Measurements from ENCODE around the gene DPH2.
A peak's percentile ranks its signal among the peaks of the same experiment; 100 is the strongest.

Gene DPH2

DNA sequence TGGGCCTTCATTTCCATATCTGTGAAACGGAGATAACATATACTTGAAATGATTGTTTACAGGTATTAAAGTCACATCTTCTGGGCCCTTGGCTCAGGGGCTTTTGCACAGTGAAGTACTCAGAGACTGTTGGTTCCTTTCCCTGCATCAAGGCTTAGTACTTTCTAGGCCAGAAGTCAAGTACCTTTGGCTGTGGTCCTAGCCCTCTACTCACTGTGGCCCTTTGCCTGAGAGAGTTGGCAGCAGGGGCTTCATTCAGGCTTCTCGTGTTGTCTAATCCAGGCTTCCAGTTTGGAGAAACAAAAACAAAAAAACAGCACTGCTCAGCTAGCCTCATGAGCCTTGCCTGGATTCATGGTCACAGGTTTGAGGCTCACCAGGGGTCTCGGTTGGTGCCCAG is 8.1 kb upstream of the DPH2 start:
- DNase-seq, result no peak
- in situ Hi-C loops (cut with MboI; ENCODE audit: low pct_unique_long_range_greater_than_20kb, low sequenced_read_pairs), result no loop called here

DNA sequence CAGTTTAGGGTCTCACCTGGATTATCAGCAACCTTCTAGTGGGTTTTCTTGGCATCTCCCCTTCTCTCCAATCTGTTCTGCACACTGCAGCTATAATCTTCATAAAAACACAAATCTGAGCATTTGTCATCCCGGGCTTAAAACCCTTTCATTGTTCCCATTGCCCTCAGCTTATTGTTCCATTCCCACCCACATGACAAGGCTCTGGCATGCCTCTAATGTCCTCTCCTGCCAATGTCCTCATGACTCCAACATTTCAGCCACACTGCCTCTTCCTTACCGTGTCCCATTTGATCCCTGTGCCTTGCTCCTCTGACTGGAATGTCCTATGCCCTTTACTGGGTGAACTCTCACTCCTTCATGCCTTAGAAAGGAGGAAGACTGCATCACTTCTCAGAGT is 7.5 kb upstream of the DPH2 start:
- in situ Hi-C loops (cut with MboI; ENCODE audit: low pct_unique_long_range_greater_than_20kb, low sequenced_read_pairs), result no loop called here
- no peak for DNase-seq

GRCh38 chr1:43963006-43963405 is 6.8 kb upstream of the DPH2 start:
- in situ Hi-C loops (cut with MboI; ENCODE audit: low pct_unique_long_range_greater_than_20kb, low sequenced_read_pairs), result no loop called here
- no peak for DNase-seq

- in situ Hi-C loops (cut with MboI; ENCODE audit: low pct_unique_long_range_greater_than_20kb, low sequenced_read_pairs), result no loop called here
- no peak for DNase-seq
Observed at GRCh38 chr1:43963890-43964289, 5.9 kb upstream of the DPH2 start.

DNA sequence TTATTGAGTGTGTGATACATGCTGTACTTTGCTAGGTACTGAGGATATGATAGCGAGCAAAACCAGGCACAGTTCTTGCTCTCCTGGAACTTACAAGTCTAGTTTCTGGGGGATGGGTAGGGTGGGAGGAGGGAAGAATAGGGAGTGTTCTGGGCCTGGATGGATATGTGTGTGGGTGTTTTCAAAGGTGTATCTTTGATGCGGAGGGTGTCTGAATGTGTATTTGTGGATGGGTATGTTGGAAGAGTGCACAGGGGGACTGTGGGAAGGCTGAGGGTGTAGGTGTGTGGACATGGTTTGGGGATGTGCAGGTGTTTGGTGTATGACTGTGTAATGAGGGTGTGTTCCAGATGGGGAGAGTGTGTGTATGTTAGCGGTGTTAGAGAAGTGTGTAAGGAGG is 4.5 kb upstream of the DPH2 start:
- no peak for DNase-seq
- in situ Hi-C loops (cut with MboI; ENCODE audit: low pct_unique_long_range_greater_than_20kb, low sequenced_read_pairs), result no loop called here

DNA sequence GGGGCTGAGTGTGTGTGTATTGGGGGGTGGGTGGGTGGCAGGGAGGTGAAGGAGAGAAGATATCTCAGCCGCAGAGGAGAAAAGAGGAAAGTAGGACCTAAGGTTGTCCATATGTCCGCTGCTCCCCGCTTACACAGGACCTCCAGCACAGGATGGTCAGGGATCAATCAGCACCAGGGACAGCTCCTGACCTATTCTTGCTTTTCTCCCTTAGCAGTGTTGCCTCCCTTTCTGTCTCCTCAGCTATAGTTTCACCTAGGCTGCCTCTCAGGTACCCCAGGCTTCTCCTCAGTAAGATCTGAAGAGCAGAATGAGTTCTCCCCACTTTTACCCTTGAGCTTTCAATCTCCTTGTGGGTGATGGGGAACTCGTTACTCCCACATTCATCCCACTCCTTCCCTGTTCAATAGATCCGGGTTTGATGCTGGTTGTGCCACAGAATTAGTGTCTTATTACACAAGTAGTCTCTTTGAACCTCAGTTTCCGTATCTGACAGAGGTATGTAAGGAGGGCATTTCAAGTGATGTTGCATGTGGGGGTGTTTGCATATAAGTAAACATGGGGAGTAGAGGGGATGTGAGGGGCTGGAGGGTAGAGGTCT is 1.4 kb upstream of the DPH2 start:
- DNase-seq, result no peak
- in situ Hi-C loops (cut with MboI; ENCODE audit: low pct_unique_long_range_greater_than_20kb, low sequenced_read_pairs), result no loop called here

GRCh38 chr1:43969416-43969745 is 429 bp upstream of the DPH2 start:
- in situ Hi-C loops (cut with MboI; ENCODE audit: low pct_unique_long_range_greater_than_20kb, low sequenced_read_pairs), result no loop called here
- DNase-seq, result no peak

DNA sequence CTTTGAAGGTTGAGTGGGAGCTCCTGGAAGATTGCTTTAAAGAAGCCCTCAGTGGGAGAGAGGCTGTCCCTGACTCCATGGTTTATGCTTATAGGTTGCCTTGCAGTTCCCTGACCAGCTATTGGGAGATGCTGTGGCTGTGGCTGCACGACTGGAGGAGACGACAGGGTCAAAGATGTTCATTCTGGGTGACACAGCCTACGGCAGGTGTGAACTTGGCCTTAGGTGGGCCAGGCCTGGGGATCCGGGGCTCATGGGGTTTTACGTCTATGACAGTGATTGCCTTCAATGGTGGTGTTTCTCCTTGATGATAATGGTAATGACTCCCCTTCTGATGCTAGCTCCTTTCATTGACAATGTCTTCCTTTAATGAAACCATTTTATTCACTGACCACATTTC is 692 bp downstream of the DPH2 start:
- in situ Hi-C loops (cut with MboI; ENCODE audit: low pct_unique_long_range_greater_than_20kb, low sequenced_read_pairs), result no loop called here

DNA sequence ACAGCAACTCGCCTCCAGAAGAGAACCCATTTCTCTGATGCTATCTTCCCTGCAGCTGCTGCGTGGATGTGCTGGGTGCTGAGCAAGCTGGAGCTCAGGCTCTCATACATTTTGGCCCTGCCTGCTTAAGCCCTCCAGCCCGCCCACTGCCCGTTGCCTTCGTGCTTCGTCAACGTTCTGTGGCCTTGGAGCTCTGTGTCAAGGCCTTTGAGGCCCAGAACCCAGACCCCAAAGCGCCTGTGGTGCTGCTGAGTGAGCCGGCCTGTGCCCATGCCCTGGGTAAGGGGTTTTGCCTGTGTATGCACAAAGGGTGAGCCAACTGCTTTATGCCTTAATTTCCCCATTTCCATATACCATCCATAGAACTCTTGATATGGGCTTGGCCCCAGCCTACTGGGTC is 1.1 kb downstream of the DPH2 start:
- DNase-seq, result no peak
- in situ Hi-C loops (cut with MboI; ENCODE audit: low pct_unique_long_range_greater_than_20kb, low sequenced_read_pairs), result no loop called here

More for the DNA sequence above, 692 bp downstream of the DPH2 start:
- no peak for DNase-seq

- in situ Hi-C loops (cut with MboI; ENCODE audit: low pct_unique_long_range_greater_than_20kb, low sequenced_read_pairs), result no loop called here
- DNase-seq, result no peak
Observed at GRCh38 chr1:43971336-43971980, 1.6 kb downstream of the DPH2 start.

GRCh38 chr1:43973981-43974442 is 4.2 kb downstream of the DPH2 start:
- no peak for DNase-seq
- in situ Hi-C loops (cut with MboI; ENCODE audit: low pct_unique_long_range_greater_than_20kb, low sequenced_read_pairs), result no loop called here

GRCh38 chr1:43974443-43975248 is 4.8 kb downstream of the DPH2 start, which contains the start of gene ATP6V0B:
Gene ATP6V0B (plus strand): TSS chr1:43974960. CDS start chr1:43975041, 81 bp downstream.
- in situ Hi-C loops (cut with MboI; ENCODE audit: low pct_unique_long_range_greater_than_20kb, low sequenced_read_pairs), result no loop called here
- peak; percentile 93 for DNase-seq

DNA sequence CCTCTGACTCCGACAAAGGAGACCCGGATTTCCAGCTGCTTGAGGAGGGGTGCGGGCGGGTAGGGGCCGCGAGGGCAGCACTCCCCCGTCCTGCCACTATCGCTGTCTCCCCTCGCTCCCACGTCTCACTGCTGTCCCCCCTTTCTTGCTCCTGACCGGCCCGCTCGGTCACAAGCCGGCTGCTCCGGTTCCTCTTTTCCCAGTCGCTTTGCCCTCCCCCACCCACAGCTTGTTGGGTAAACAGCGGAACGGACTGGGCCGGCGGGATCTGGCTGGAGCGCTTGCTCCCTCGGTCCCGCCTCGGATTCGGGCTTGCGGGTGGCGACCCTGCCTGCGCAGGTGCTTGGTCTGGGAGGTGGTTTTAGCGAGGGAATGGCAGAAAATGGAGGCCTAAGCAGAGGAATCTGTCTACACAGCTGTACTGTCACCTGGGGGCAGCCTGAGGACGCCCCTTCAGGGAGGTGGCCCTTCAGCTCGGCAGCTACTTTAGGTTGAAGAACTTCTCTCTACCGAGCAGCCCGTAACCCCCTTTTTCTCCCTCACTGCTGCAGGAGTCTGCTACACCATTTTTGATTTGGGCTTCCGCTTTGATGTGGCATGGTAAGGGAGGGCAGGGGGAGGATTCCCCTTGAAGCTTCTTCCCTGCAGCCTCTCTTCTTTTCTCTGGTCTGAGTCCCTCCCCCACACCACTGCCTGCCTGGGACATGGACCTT is 5.6 kb downstream of the DPH2 start:
- peak; percentile 77 for DNase-seq
- in situ Hi-C loops (cut with MboI; ENCODE audit: low pct_unique_long_range_greater_than_20kb, low sequenced_read_pairs), result no loop called here

- in situ Hi-C loops (cut with MboI; ENCODE audit: low pct_unique_long_range_greater_than_20kb, low sequenced_read_pairs), result no loop called here
- peak; percentile 21 for DNase-seq
Observed at GRCh38 chr1:43976045-43976444, 6.2 kb downstream of the DPH2 start.

GRCh38 chr1:43976890-43977289 is 7.1 kb downstream of the DPH2 start:
- no peak for DNase-seq
- in situ Hi-C loops (cut with MboI; ENCODE audit: low pct_unique_long_range_greater_than_20kb, low sequenced_read_pairs), result no loop called here

DNA sequence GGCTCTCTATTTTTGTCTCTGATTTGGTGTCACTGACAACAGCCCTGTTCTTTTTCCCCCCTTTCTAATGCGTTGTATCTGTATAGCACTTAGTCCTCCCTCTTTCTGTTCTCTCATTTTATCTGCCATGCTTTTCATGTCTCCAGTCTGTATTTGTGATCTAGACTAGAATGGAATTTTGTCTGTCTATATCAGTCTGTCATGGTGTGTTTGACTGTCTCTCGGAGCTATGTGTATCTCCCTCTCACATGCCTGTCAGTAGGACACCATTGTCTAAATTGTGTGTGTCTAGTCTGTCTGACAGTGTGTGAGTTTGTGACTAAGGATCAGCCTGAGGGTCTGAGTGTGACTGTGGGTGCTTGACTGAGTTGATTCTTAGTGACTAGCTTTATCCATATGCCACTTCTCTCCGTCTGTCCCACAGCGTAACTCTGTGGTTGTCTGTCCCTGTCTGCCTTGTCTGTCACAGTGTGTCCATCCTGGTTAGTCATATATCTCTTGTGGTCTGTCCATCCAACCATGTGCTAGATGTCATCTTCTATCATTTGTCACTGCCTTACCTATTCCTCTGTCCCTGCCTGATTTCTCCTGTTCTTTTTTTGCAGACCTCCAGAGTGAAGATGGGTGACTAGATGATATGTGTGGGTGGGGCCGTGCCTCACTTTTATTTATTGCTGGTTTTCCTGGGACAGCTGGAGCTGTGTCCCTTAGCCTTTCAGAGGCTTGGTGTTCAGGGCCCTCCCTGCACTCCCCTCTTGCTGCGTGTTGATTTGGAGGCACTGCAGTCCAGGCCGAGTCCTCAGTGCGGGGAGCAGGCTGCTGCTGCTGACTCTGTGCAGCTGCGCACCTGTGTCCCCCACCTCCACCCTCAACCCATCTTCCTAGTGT is 7.8 kb downstream of the DPH2 start:
- no peak for DNase-seq
- in situ Hi-C loops (cut with MboI; ENCODE audit: low pct_unique_long_range_greater_than_20kb, low sequenced_read_pairs), result no loop called here

GRCh38 chr1:43978264-43978550 is 8.4 kb downstream of the DPH2 start:
- in situ Hi-C loops (cut with MboI; ENCODE audit: low pct_unique_long_range_greater_than_20kb, low sequenced_read_pairs), result no loop called here
- no peak for DNase-seq

DNA sequence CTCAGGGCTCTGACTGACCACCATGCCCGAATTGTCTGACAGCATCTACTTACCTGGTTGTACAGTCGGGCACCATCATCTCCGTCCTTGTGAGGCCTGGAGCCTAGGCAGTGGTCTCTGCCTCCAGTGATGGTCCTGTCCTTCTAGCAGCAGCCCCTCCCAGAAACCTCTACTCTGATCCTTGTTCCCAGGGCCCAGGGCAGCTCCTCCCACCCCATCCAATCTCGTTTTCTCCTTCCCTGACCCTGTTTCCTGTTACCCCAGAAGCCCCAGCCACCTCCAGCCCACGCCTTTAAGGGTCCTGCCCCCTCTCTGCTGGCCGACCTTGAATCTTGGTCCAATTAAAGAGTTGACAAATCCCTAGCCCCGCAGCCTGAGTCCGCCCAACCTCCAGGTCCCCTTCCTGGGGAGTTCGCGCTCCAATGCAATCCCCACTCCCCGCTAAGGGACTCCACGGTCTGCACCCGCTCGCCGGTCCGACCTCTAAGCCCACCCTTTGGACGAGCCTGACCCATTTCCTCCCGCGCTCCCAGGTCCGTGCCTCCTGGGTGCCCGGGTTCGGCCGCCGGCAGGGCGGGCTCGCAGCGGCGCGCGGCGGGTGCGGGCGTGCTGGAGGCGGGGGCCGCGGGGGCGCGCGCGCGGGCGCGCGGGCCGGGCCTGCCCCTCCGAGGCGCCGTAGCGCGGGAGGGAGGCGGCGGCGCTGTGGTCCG is 8.9 kb downstream of the DPH2 start, which contains the start of gene B4GALT2:
Gene B4GALT2 (plus strand): TSS at position 660 of the 710 bp plus-strand sequence. CDS start 1,951 bp downstream, outside the sequence.
- in situ Hi-C loops (cut with MboI; ENCODE audit: low pct_unique_long_range_greater_than_20kb, low sequenced_read_pairs), result no loop called here
- DNase-seq, result peak; percentile 41

GRCh38 chr1:43979261-43979527 is 9.4 kb downstream of the DPH2 start:
- in situ Hi-C loops (cut with MboI; ENCODE audit: low pct_unique_long_range_greater_than_20kb, low sequenced_read_pairs), result no loop called here
- DNase-seq, result no peak
